Osteoblast (primary cell): ENCODE results near the gene PRRG2. TPM values are rescaled to one million over a fixed set of nuclear protein-coding genes. Genes with fewer than 3 reads are reported as not detected.

Experiments
- DNase-seq: peaks from one replicate; pipeline ENCODE4 v3.0.0; 2011; ENCODE audit warnings: low spot score, mixed read lengths; ENCODE audit not compliant: insufficient read length; ENCODE audit errors: missing footprints
- H2AFZ ChIP-seq: 2 replicates; pipeline ENCODE4 v1.6.0; 2011; ENCODE audit warnings: mild to moderate bottlenecking, low read length
- H3K27ac ChIP-seq: 2 replicates; pipeline ENCODE4 v1.5.1; 2011; ENCODE audit warnings: mild to moderate bottlenecking, low read depth, low read length, moderate library complexity
- H3K27me3 ChIP-seq: 2 replicates; pipeline ENCODE4 v1.6.0; 2012; ENCODE audit warnings: mild to moderate bottlenecking, control low read depth, inconsistent platforms, low read length, moderate library complexity; ENCODE audit not compliant: insufficient read depth
- H3K36me3 ChIP-seq: 2 replicates; pipeline ENCODE4 v1.5.1; 2011; ENCODE audit warnings: mild to moderate bottlenecking, low read length, control low read depth, moderate library complexity; ENCODE audit not compliant: insufficient read depth
- H3K4me1 ChIP-seq: 2 replicates; pipeline ENCODE4 v1.5.1; 2011; ENCODE audit warnings: mild to moderate bottlenecking, low read length, control low read depth, moderate library complexity; ENCODE audit not compliant: insufficient read depth
- H3K4me2 ChIP-seq: 2 replicates; pipeline ENCODE4 v1.6.0; 2011; ENCODE audit warnings: mild to moderate bottlenecking, low read length; ENCODE audit not compliant: insufficient read depth
- H3K4me3 ChIP-seq: fragments of 200-600 bp; sonication (generic); 3 replicates; pipeline ENCODE4 v1.5.1; 2012; ENCODE audit warnings: mild to moderate bottlenecking, low read length, inconsistent platforms; ENCODE audit not compliant: insufficient read depth
- H3K79me2 ChIP-seq: 2 replicates; pipeline ENCODE4 v1.6.0; 2012; ENCODE audit warnings: mild to moderate bottlenecking, low read length, control low read depth, inconsistent platforms; ENCODE audit not compliant: insufficient read depth
- H3K9me3 ChIP-seq: 2 replicates; pipeline ENCODE4 v1.5.1; 2011; ENCODE audit warnings: low read depth, low read length, control low read depth
- H4K20me1 ChIP-seq: 2 replicates; pipeline ENCODE4 v1.6.0; 2012; ENCODE audit warnings: mild to moderate bottlenecking, low read length, control low read depth; ENCODE audit not compliant: insufficient read depth
- total RNA-seq: library from RNA; depleted of rRNA; stranded (reverse); fragments of >200 nt; gene quantifications from 2 replicates; pipeline ENCODE4 v1.2.3, GENCODE V29; 2012
- TF ChIP-seq, protein P1 (sequence below): IDR thresholded peaks from 2 replicates; pipeline ENCODE4 v1.5.1; 2011; ENCODE audit warnings: mild to moderate bottlenecking, low read depth, low read length, moderate library complexity; ENCODE audit errors: extremely low read depth

The PRRG2 gene
- total RNA-seq, 1 donor, result under 0.01 TPM

- H3K79me2 ChIP-seq, result peaks cover 50% of the 10 kb centered on the region
- peaks cover 11% of the 10 kb centered on the region for H3K36me3 ChIP-seq
- peaks cover 12% of the 10 kb centered on the region for H4K20me1 ChIP-seq
- DNase-seq, result peak; percentile 10
- peaks cover 18% of the 10 kb centered on the region for H3K4me1 ChIP-seq
- H3K9me3 ChIP-seq, result no peaks in the 10 kb centered on the region
- H3K27ac ChIP-seq, result peak overlapping the region; percentile 75
- peak overlapping the region; percentile 91 for H3K4me3 ChIP-seq
- TF ChIP-seq, protein P1, sequence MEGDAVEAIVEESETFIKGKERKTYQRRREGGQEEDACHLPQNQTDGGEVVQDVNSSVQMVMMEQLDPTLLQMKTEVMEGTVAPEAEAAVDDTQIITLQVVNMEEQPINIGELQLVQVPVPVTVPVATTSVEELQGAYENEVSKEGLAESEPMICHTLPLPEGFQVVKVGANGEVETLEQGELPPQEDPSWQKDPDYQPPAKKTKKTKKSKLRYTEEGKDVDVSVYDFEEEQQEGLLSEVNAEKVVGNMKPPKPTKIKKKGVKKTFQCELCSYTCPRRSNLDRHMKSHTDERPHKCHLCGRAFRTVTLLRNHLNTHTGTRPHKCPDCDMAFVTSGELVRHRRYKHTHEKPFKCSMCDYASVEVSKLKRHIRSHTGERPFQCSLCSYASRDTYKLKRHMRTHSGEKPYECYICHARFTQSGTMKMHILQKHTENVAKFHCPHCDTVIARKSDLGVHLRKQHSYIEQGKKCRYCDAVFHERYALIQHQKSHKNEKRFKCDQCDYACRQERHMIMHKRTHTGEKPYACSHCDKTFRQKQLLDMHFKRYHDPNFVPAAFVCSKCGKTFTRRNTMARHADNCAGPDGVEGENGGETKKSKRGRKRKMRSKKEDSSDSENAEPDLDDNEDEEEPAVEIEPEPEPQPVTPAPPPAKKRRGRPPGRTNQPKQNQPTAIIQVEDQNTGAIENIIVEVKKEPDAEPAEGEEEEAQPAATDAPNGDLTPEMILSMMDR, result no peak
- peak overlapping the region; percentile 100 for H2AFZ ChIP-seq
- H3K27me3 ChIP-seq, result no peaks in the 10 kb centered on the region
- H3K4me2 ChIP-seq, result peak overlapping the region; percentile 96
Observed at GRCh38 chr19:49579947-49580263, 1.2 kb upstream of the PRRG2 start.

DNA sequence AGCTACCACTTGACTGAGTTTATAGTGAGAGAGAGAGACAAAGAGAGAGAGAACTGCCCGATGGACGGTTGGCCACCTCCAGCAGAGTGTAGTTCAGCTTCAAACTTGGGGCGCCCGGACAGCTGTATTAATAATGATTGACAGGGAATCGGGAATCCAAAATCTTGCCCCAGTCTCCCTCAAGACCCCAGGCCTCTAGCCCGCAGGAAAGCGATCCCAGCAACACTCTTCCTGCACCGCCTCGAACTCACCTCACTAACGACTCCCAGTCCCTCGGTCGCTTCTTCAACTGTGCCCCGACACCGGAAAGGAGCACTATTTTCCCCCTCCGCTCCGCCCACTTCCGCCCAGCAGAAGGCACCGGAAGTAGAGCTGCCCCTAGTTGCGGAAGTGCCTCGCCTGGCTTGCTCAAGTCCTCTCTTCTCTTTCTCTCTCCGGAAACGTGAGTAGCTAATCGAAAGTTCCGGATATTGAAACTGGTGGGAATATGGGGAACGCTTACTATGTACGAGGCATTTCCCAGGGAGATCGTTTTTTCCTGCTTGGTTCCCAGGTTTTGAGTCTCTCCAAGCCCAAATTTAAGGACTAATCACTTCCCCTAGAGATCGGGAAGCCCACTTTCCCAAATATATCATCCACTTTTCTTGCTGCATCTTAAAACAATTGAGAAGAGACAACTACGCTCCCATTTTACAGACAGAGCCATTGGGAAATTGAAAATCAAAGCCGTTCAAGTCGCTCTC, 681 bp upstream of the PRRG2 start, which contains the start of gene NOSIP:
NOSIP (minus strand) TSS at position 293 of the 743 bp plus-strand sequence. CDS start 19,865 bp downstream, outside the sequence.
- H3K4me3 ChIP-seq, result peak within 1 kb of the TSS; percentile 91
- H2AFZ ChIP-seq, result peak within 1 kb of the TSS; percentile 100
- H4K20me1 ChIP-seq, result peaks cover 12% of the 10 kb centered on the region
- no peaks in the 10 kb centered on the region for H3K27me3 ChIP-seq
- H3K9me3 ChIP-seq, result no peaks in the 10 kb centered on the region
- H3K4me1 ChIP-seq, result peaks cover 18% of the 10 kb centered on the region
- DNase-seq, result peak; percentile 94
- H3K27ac ChIP-seq, result peak within 1 kb of the TSS; percentile 75
- H3K79me2 ChIP-seq, result peaks cover 46% of the 10 kb centered on the region
- TF ChIP-seq, protein P1, result no peak
- H3K4me2 ChIP-seq, result peak within 1 kb of the TSS; percentile 96
- H3K36me3 ChIP-seq, result peaks cover 7% of the 10 kb centered on the region

GRCh38 chr19:49583239-49583638, 2.1 kb downstream of the PRRG2 start:
- no peak overlapping the region for H2AFZ ChIP-seq
- H3K36me3 ChIP-seq, result no peaks in the 10 kb centered on the region
- TF ChIP-seq, protein P1, result no peak
- peaks cover 20% of the 10 kb centered on the region for H3K79me2 ChIP-seq
- H3K27me3 ChIP-seq, result no peaks in the 10 kb centered on the region
- no peak for DNase-seq
- H3K4me3 ChIP-seq, result no peak overlapping the region
- peaks cover 18% of the 10 kb centered on the region for H3K4me1 ChIP-seq
- H3K9me3 ChIP-seq, result no peaks in the 10 kb centered on the region
- no peak overlapping the region for H3K27ac ChIP-seq
- peaks cover 10% of the 10 kb centered on the region for H4K20me1 ChIP-seq
- H3K4me2 ChIP-seq, result no peak overlapping the region

DNA sequence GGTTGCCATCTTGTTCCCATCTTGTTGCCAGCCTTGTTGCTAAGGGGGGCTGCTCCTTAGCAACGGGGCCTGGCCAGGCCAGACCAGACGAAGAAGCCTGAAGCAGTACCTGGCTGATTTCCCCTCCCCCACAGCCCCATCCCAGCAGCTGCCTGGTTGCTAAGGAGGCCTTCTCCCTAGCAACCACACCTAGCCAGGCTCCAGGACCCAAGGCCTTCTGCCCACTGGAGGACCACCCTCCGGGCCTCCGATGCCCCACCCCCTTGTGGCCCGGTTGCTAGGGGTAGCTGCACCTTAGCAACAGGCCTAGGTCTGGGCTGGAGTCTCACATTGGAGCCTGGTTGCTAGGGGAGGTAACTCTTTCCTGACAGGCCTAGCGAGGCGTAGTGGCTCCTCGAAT, 3.9 kb downstream of the PRRG2 start:
- no peak overlapping the region for H3K27ac ChIP-seq
- H3K4me2 ChIP-seq, result no peak overlapping the region
- peaks cover 1% of the 10 kb centered on the region for H4K20me1 ChIP-seq
- no peaks in the 10 kb centered on the region for H3K27me3 ChIP-seq
- no peak overlapping the region for H2AFZ ChIP-seq
- no peak overlapping the region for H3K4me3 ChIP-seq
- no peaks in the 10 kb centered on the region for H3K9me3 ChIP-seq
- DNase-seq, result peak; percentile 48
- peaks cover 3% of the 10 kb centered on the region for H3K79me2 ChIP-seq
- H3K4me1 ChIP-seq, result peaks cover 6% of the 10 kb centered on the region
- TF ChIP-seq, protein P1, result no peak
- no peaks in the 10 kb centered on the region for H3K36me3 ChIP-seq
